ENCODE measurements around the gene SEMA6A.

DNA sequence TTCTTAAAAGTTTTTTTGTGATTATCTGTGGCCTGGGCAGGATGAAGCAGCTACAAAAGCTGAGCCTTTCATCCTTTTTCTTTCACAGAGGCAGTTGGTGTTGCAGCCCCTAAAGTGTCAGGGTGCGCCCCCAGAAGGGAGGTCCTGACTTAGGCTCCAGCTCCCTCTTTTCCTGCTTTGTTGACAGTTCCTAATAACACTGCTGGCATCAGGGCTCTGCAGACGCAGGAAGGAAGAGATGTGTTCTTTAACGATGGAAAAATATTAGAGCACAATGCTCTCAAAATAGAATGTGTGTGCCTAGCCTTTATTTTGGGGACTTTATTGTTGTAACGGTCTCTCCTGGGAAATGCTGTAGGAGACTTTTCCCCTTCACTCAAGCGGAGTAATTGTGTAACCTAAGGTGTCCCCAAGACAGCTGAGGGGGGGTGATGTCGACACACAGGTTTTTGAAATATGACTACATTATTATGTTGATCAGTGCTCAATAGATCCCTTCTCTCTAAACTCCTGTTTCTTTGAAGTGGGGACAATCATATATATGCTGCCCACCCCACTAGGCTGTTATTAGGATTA is 135.6 kb downstream of the SEMA6A start:
- TF ChIP-seq POLR2A (IDR thresholded peaks at IDR 0.05; ENCODE audit: low read length) (no peak), GATA1 (IDR thresholded peaks at IDR 0.05; ENCODE audit: low read depth, low read length) (no peak)
